Measurements from ENCODE around the gene BRINP1. TPM values are rescaled to one million over a fixed set of nuclear protein-coding genes. Genes with fewer than 3 reads are reported as not detected.
A peak's percentile ranks its signal among the peaks of the same experiment; 100 is the strongest.

BRINP1 gene
- total RNA-seq, 2 experiments from 2014 or later: not detected

GRCh38 chr9:119291554-119291953, 77.7 kb downstream of the BRINP1 start:
- TF ChIP-seq, protein P1, sequence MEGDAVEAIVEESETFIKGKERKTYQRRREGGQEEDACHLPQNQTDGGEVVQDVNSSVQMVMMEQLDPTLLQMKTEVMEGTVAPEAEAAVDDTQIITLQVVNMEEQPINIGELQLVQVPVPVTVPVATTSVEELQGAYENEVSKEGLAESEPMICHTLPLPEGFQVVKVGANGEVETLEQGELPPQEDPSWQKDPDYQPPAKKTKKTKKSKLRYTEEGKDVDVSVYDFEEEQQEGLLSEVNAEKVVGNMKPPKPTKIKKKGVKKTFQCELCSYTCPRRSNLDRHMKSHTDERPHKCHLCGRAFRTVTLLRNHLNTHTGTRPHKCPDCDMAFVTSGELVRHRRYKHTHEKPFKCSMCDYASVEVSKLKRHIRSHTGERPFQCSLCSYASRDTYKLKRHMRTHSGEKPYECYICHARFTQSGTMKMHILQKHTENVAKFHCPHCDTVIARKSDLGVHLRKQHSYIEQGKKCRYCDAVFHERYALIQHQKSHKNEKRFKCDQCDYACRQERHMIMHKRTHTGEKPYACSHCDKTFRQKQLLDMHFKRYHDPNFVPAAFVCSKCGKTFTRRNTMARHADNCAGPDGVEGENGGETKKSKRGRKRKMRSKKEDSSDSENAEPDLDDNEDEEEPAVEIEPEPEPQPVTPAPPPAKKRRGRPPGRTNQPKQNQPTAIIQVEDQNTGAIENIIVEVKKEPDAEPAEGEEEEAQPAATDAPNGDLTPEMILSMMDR (IDR thresholded peaks at IDR 0.05): no peak
- intact Hi-C loops (cut with DNase I, micrococcal nuclease): no loop called here
- Histone ChIP-seq H3K36me3 (ENCODE audit: insufficient read depth, low read length) (no peaks in the 10 kb centered on the region), H3K27me3 (ENCODE audit: control insufficient read depth in 1 of 2, insufficient read depth in 2 of 2, low read length in 2 of 2) (no peaks in the 10 kb centered on the region), H3K4me1 (ENCODE audit: insufficient read depth, low read length) (no peaks in the 10 kb centered on the region), H3K27ac (ENCODE audit: low read depth in 1 of 2, low read length in 2 of 2) (no peak overlapping the region), H3K4me3 (ENCODE audit: low read length) (no peak overlapping the region), H3K9me3 (ENCODE audit: control insufficient read depth in 1 of 2, insufficient read depth in 1 of 2, low read length in 2 of 2) (no peaks in the 10 kb centered on the region)
- ATAC-seq (ENCODE audit: poor library complexity) (no peak), DNase-seq (no peak)
- no peak overlapping the region for H3K4me3 Mint-ChIP-seq
- no peaks in the 10 kb centered on the region for H3K36me3 Mint-ChIP-seq (ENCODE audit: low read depth)
- peaks cover 3% of the 10 kb centered on the region for H3K27me3 Mint-ChIP-seq
- no peaks in the 10 kb centered on the region for H3K4me1 Mint-ChIP-seq (ENCODE audit: low read depth)
- POLR2A ChIA-PET: no interaction called here
- CTCF ChIA-PET: no interaction called here
- peaks cover under 1% of the 10 kb centered on the region for H3K9me3 Mint-ChIP-seq
- H3K27ac Mint-ChIP-seq: no peak overlapping the region

DNA sequence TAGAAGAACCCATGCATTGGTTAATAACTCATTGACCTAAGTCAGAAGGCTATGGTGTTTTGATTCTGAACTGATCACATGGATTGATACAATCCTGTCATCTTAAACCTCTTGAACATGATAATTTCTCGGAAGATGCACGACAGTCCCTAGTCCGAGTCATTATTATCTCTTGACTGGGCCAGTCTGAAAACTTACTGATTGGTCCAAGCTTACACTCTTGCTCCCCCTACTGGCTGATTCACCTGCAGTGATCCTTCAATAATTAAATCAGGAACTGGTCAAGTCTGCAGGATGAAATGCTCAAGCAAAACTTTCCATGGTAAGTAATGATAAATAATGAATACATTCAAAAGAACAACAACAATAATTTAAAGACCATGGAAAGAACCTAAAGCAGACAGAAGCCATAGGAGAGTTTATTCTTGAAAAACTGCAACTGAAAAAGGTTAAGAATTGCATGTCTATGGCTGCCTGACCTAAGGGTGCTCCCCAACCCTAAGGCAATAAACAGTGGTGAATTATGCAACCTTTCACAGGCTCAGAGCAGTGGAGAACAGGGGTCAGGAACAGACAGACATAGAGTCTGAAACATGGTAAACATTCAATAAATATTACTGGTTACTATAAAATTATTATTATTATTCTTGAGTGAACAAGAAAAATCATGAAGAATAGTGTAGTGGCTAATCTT, 79.3 kb downstream of the BRINP1 start:
- no peaks in the 10 kb centered on the region for H3K27me3 ChIP-seq (ENCODE audit: control insufficient read depth in 1 of 2, insufficient read depth in 2 of 2, low read length in 2 of 2)
- Mint-ChIP-seq H3K27ac (no peak overlapping the region), H3K36me3 (ENCODE audit: low read depth) (no peaks in the 10 kb centered on the region), H3K27me3 (peaks cover 3% of the 10 kb centered on the region), H3K4me1 (ENCODE audit: low read depth) (no peaks in the 10 kb centered on the region), H3K4me3 (no peak overlapping the region), H3K9me3 (no peaks in the 10 kb centered on the region)
- H3K4me3 ChIP-seq (ENCODE audit: low read length): no peak overlapping the region
- no peak overlapping the region for H3K27ac ChIP-seq (ENCODE audit: low read depth in 1 of 2, low read length in 2 of 2)
- ATAC-seq (ENCODE audit: poor library complexity) (no peak), DNase-seq (peak in 3 of 14 experiments; percentile 11 to 21 (median 14))
- TF ChIP-seq, protein P1 (IDR thresholded peaks at IDR 0.05): no peak
- H3K4me1 ChIP-seq (ENCODE audit: insufficient read depth, low read length): no peaks in the 10 kb centered on the region
- no peaks in the 10 kb centered on the region for H3K9me3 ChIP-seq (ENCODE audit: control insufficient read depth in 1 of 2, insufficient read depth in 1 of 2, low read length in 2 of 2)
- intact Hi-C loops (cut with DNase I, micrococcal nuclease): no loop called here
- no peaks in the 10 kb centered on the region for H3K36me3 ChIP-seq (ENCODE audit: insufficient read depth, low read length)
- ChIA-PET CTCF (no interaction called here), POLR2A (no interaction called here)

DNA sequence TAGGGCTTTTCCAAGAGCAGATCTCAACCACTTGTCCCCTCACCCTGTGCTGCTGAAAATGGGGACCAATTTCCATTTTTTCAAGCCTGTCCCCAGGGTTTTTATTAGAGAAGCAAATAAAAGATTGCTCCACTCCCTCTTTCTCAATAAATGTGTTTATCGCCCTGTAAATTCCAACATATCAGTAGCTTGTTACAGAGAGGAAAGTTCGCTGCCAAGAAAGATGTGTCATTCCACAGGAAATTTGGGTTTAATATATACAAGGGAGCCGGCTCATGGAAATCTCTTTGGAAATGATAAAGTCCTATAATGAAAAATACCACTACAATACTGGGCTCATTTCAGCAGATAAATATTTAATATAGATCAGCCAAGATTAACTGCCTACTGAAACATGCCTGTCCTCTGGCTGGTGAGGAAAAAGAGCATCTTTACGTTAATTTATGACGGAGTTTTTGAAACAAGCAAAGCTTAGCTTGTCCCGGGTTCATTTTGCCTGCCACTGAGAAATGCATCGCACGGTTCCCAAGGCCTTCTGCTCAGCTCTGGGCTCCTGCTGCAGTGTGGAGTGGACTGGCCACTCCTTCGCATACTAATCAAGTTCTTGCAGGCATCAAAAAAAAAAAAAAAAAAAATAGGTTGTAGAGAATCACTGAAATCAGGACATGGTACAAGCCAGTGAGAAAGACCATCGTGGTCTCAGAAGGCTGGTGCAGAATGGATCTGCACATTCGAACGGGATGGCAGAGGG, 84.5 kb downstream of the BRINP1 start:
- Mint-ChIP-seq H3K27me3 (peaks cover 7% of the 10 kb centered on the region), H3K9me3 (no peaks in the 10 kb centered on the region), H3K4me3 (no peak overlapping the region), H3K36me3 (ENCODE audit: low read depth) (no peaks in the 10 kb centered on the region), H3K4me1 (ENCODE audit: low read depth) (no peaks in the 10 kb centered on the region), H3K27ac (no peak overlapping the region)
- DNase-seq: no peak
- Histone ChIP-seq H3K36me3 (ENCODE audit: insufficient read depth, low read length) (no peaks in the 10 kb centered on the region), H3K4me1 (ENCODE audit: insufficient read depth, low read length) (no peaks in the 10 kb centered on the region), H3K27ac (ENCODE audit: low read depth in 1 of 2, low read length in 2 of 2) (no peak overlapping the region), H3K27me3 (ENCODE audit: control insufficient read depth in 1 of 2, insufficient read depth in 2 of 2, low read length in 2 of 2) (no peaks in the 10 kb centered on the region), H3K4me3 (ENCODE audit: low read length) (no peak overlapping the region), H3K9me3 (ENCODE audit: control insufficient read depth in 1 of 2, insufficient read depth in 1 of 2, low read length in 2 of 2) (no peaks in the 10 kb centered on the region)
- ATAC-seq (ENCODE audit: poor library complexity): no peak
- intact Hi-C loops (cut with DNase I, micrococcal nuclease): no loop called here
- TF ChIP-seq, protein P1 (IDR thresholded peaks at IDR 0.05): no peak
- ChIA-PET CTCF (no interaction called here), POLR2A (no interaction called here)

Measured in CD4-positive, alpha-beta T cell (primary cell).